CD4-positive, CD25-positive, alpha-beta regulatory T cell (primary cell): ENCODE results near the gene LAIR1. TPM values are rescaled to one million over a fixed set of nuclear protein-coding genes. Genes with fewer than 3 reads are reported as not detected.
"Not testable (repeated sequence)": the region's sequence is repeated elsewhere in the genome, so short reads cannot be mapped to it uniquely, and the experiment has no call there.

Experiments
- ATAC-seq, 2 donors: fragments of 150-1000 bp; cut with Tn5 transposase; one replicate each; pipeline ENCODE4 v1.10.0; 2021; ENCODE audit warnings: low read depth in 2 of 2, moderate number of reproducible peaks in 2 of 2, moderate library complexity in 1 of 2
- DNase-seq, 3 donors: peaks; one replicate each; pipeline versions ENCODE4 v3.0.0 to v3.0.0-alpha.2; 2012 to 2022; ENCODE audit warnings: mixed read lengths in 1 of 3
- H3K27ac ChIP-seq: one replicate; pipeline ENCODE4 v1.7.0; 2013; ENCODE audit warnings: mild to moderate bottlenecking, low read length; ENCODE audit not compliant: insufficient read depth, poor library complexity, severe bottlenecking
- H3K27me3 ChIP-seq: one replicate; pipeline ENCODE4 v1.7.0; 2013; ENCODE audit warnings: low read length; ENCODE audit not compliant: control insufficient read depth, insufficient read depth
- H3K36me3 ChIP-seq: one replicate; pipeline ENCODE4 v1.7.0; 2013; ENCODE audit warnings: mild to moderate bottlenecking, low read length, moderate library complexity; ENCODE audit not compliant: control insufficient read depth, insufficient read depth
- H3K4me1 ChIP-seq: 2 replicates; pipeline ENCODE4 v1.7.0; 2013; ENCODE audit warnings: mild to moderate bottlenecking, low read length; ENCODE audit not compliant: insufficient read depth, control insufficient read depth, poor library complexity, severe bottlenecking
- H3K4me3 ChIP-seq: one replicate; pipeline ENCODE4 v1.7.0; 2013; ENCODE audit warnings: low read depth, mild to moderate bottlenecking, low read length, moderate library complexity
- H3K9me3 ChIP-seq, 2 experiments: 1 replicate in 1 of 2; 2 replicates in 1 of 2; pipeline ENCODE4 v1.7.0; 2013; ENCODE audit warnings: low read length in 2 of 2, mild to moderate bottlenecking in 1 of 2, moderate library complexity in 1 of 2; ENCODE audit not compliant: control insufficient read depth in 2 of 2
- H3K27ac Mint-ChIP-seq, 3 donors: one replicate each; pipeline ENCODE4 v1.8.0; 2020 to 2022; ENCODE audit warnings: mild to moderate bottlenecking in 3 of 3, mixed read lengths in 3 of 3, moderate library complexity in 2 of 3
- H3K27me3 Mint-ChIP-seq: one replicate; pipeline ENCODE4 v1.8.0; 2022; ENCODE audit warnings: mild to moderate bottlenecking, mixed read lengths
- H3K36me3 Mint-ChIP-seq: one replicate; pipeline ENCODE4 v1.8.0; 2020; ENCODE audit warnings: mixed read lengths
- H3K4me1 Mint-ChIP-seq, 4 donors: one replicate each; pipeline ENCODE4 v1.8.0; 2020 to 2022; ENCODE audit warnings: mixed read lengths in 4 of 4, mild to moderate bottlenecking in 1 of 4
- H3K4me3 Mint-ChIP-seq, 4 donors: one replicate each; pipeline ENCODE4 v1.8.0; 2020 to 2022; ENCODE audit warnings: mild to moderate bottlenecking in 4 of 4, mixed read lengths in 4 of 4, moderate library complexity in 3 of 4
- H3K9me3 Mint-ChIP-seq, 7 donors: one replicate each; pipeline ENCODE4 v1.8.0; 2020 to 2022; ENCODE audit warnings: mixed read lengths in 7 of 7, mild to moderate bottlenecking in 3 of 7, moderate library complexity in 2 of 7
- polyA plus RNA-seq, 4 donors: library from polyadenylated mRNA; unstranded; fragments of 300-500 nt; fragmentation: Illumina TruSeq; gene quantifications; one replicate each; pipeline ENCODE4 v1.2.3, GENCODE V29; 2021
- total RNA-seq: library from RNA; stranded (reverse); gene quantifications from one replicate; pipeline ENCODE4 v1.2.3, GENCODE V29; 2022

The LAIR1 gene
- total and polyA plus RNA-seq, 5 donors from 2014 or later, result 33.2 to 61.8 (median 42.4) TPM

GRCh38 chr19:54333586-54334298, 31.0 kb downstream of the LAIR1 start:
- Mint-ChIP-seq H3K27ac (no peak overlapping the region), H3K4me3 (no peak overlapping the region), H3K27me3 (peaks cover 10% of the 10 kb centered on the region), H3K4me1 (peaks cover 0 to 3% (median 0%) of the 10 kb centered on the region in 4 donors), H3K9me3 (peaks cover 0 to 2% (median 0%) of the 10 kb centered on the region in 7 donors), H3K36me3 (no peaks in the 10 kb centered on the region)
- no peak overlapping the region for H3K4me3 ChIP-seq
- no peaks in the 10 kb centered on the region for H3K36me3 ChIP-seq
- H3K4me1 ChIP-seq, result no peaks in the 10 kb centered on the region
- no peak overlapping the region for H3K27ac ChIP-seq
- no peaks in the 10 kb centered on the region for H3K9me3 ChIP-seq
- no peak for ATAC-seq
- DNase-seq, result no peak
- H3K27me3 ChIP-seq, result no peaks in the 10 kb centered on the region

GRCh38 chr19:54332149-54332548, 32.6 kb downstream of the LAIR1 start:
- peaks cover 0 to 2% (median 0%) of the 10 kb centered on the region in 7 donors for H3K9me3 Mint-ChIP-seq
- no peak overlapping the region for H3K4me3 Mint-ChIP-seq
- H3K9me3 ChIP-seq, result no peaks in the 10 kb centered on the region
- no peaks in the 10 kb centered on the region for H3K27me3 ChIP-seq
- H3K4me3 ChIP-seq, result no peak overlapping the region
- no peak overlapping the region for H3K27ac Mint-ChIP-seq
- H3K27ac ChIP-seq, result no peak overlapping the region
- ATAC-seq, result no peak
- H3K36me3 ChIP-seq, result no peaks in the 10 kb centered on the region
- no peak for DNase-seq
- no peaks in the 10 kb centered on the region for H3K36me3 Mint-ChIP-seq
- no peaks in the 10 kb centered on the region for H3K4me1 ChIP-seq
- no peaks in the 10 kb centered on the region for H3K27me3 Mint-ChIP-seq
- peaks cover 0 to 9% (median 7%) of the 10 kb centered on the region in 4 donors for H3K4me1 Mint-ChIP-seq

- ATAC-seq, result no peak
Observed at GRCh38 chr19:54331626-54332025, 33.1 kb downstream of the LAIR1 start.

GRCh38 chr19:54329476-54330165, 35.1 kb downstream of the LAIR1 start:
- no peak overlapping the region for H3K4me3 Mint-ChIP-seq
- no peaks in the 10 kb centered on the region for H3K4me1 ChIP-seq
- no peak overlapping the region for H3K27ac ChIP-seq
- no peaks in the 10 kb centered on the region for H3K9me3 Mint-ChIP-seq
- no peaks in the 10 kb centered on the region for H3K9me3 ChIP-seq
- no peak overlapping the region for H3K4me3 ChIP-seq
- H3K36me3 Mint-ChIP-seq, result no peaks in the 10 kb centered on the region
- H3K27me3 ChIP-seq, result no peaks in the 10 kb centered on the region
- peaks cover 0 to 20% (median 16%) of the 10 kb centered on the region in 4 donors for H3K4me1 Mint-ChIP-seq
- peak overlapping the region in 1 of 3 donors; percentile 49 for H3K27ac Mint-ChIP-seq
- no peak for DNase-seq
- peaks cover 6% of the 10 kb centered on the region for H3K27me3 Mint-ChIP-seq
- no peak for ATAC-seq
- no peaks in the 10 kb centered on the region for H3K36me3 ChIP-seq

More at GRCh38 chr19:54331626-54332025, 33.1 kb downstream of the LAIR1 start:
- DNase-seq, result no peak
- H3K27me3 Mint-ChIP-seq, result no peaks in the 10 kb centered on the region
- peaks cover 0 to 2% (median 0%) of the 10 kb centered on the region in 7 donors for H3K9me3 Mint-ChIP-seq
- H3K4me3 Mint-ChIP-seq, result no peak overlapping the region
- no peak overlapping the region for H3K27ac ChIP-seq
- H3K27ac Mint-ChIP-seq, result no peak overlapping the region
- H3K9me3 ChIP-seq, result no peaks in the 10 kb centered on the region
- no peaks in the 10 kb centered on the region for H3K36me3 Mint-ChIP-seq
- H3K4me3 ChIP-seq, result no peak overlapping the region
- H3K4me1 ChIP-seq, result no peaks in the 10 kb centered on the region
- no peaks in the 10 kb centered on the region for H3K27me3 ChIP-seq
- H3K4me1 Mint-ChIP-seq, result peaks cover 0 to 11% (median 10%) of the 10 kb centered on the region in 4 donors
- no peaks in the 10 kb centered on the region for H3K36me3 ChIP-seq

GRCh38 chr19:54328781-54329180, 36.0 kb downstream of the LAIR1 start:
- H3K27ac Mint-ChIP-seq, result peak overlapping the region in 1 of 3 donors; percentile 14
- H3K36me3 ChIP-seq, H3K4me3 ChIP-seq, H3K27ac ChIP-seq, H3K27me3 ChIP-seq, DNase-seq, H3K9me3 Mint-ChIP-seq, H3K4me1 ChIP-seq, H3K27me3 Mint-ChIP-seq, H3K4me3 Mint-ChIP-seq, H3K9me3 ChIP-seq, ATAC-seq, H3K36me3 Mint-ChIP-seq: not testable (repeated sequence)
- H3K4me1 Mint-ChIP-seq, result peaks cover 0 to 20% (median 16%) of the 10 kb centered on the region in 4 donors

- H3K27me3 Mint-ChIP-seq, result peaks cover 11% of the 10 kb centered on the region
- Histone ChIP-seq H3K27me3 (peaks cover 3% of the 10 kb centered on the region), H3K9me3 (no peaks in the 10 kb centered on the region), H3K4me3 (no peak overlapping the region), H3K36me3 (no peaks in the 10 kb centered on the region), H3K4me1 (no peaks in the 10 kb centered on the region), H3K27ac (no peak overlapping the region)
- DNase-seq (no peak), ATAC-seq (no peak)
- H3K27ac Mint-ChIP-seq, result peak overlapping the region in 1 of 3 donors; percentile 20
- no peaks in the 10 kb centered on the region for H3K9me3 Mint-ChIP-seq
- no peaks in the 10 kb centered on the region for H3K36me3 Mint-ChIP-seq
- H3K4me1 Mint-ChIP-seq, result peaks cover 0 to 20% (median 16%) of the 10 kb centered on the region in 4 donors
- no peak overlapping the region for H3K4me3 Mint-ChIP-seq
Observed at GRCh38 chr19:54325631-54326030, 39.1 kb downstream of the LAIR1 start.

- no peaks in the 10 kb centered on the region for H3K36me3 Mint-ChIP-seq
- peaks cover 0 to 20% (median 16%) of the 10 kb centered on the region in 4 donors for H3K4me1 Mint-ChIP-seq
- peaks cover 11% of the 10 kb centered on the region for H3K27me3 Mint-ChIP-seq
- peak overlapping the region in 1 of 3 donors; percentile 20 for H3K27ac Mint-ChIP-seq
- Histone ChIP-seq H3K27ac (no peak overlapping the region), H3K4me3 (no peak overlapping the region), H3K9me3 (no peaks in the 10 kb centered on the region), H3K27me3 (peaks cover 6% of the 10 kb centered on the region), H3K4me1 (no peaks in the 10 kb centered on the region), H3K36me3 (no peaks in the 10 kb centered on the region)
- H3K9me3 Mint-ChIP-seq, result no peaks in the 10 kb centered on the region
- DNase-seq (peak; percentile 33 to 77 (median 62)), ATAC-seq (peak; percentile 55 to 69)
- no peak overlapping the region for H3K4me3 Mint-ChIP-seq
Observed at GRCh38 chr19:54325194-54325621, 39.5 kb downstream of the LAIR1 start.
